Lower lobe of right lung (tissue), 2 donors: ENCODE data around the gene PTCD3. TPM values are rescaled to one million over a fixed set of nuclear protein-coding genes. Genes with fewer than 3 reads are reported as not detected.

Experiments
- ATAC-seq, 2 donors: fragments of 200-7000 bp; cut with Tn5 transposase; one replicate each; pipeline ENCODE4 v1.9.1; 2020 to 2022; ENCODE audit warnings: mild to moderate bottlenecking in 2 of 2, moderate library complexity in 2 of 2
- DNase-seq: peaks from one replicate; pipeline ENCODE4 v3.0.0-alpha.2; 2020
- H3K27ac ChIP-seq: fragments of 200-600 bp; one replicate; pipeline ENCODE4 v1.8.0; 2022
- H3K27me3 ChIP-seq: fragments of 200-600 bp; one replicate; pipeline ENCODE4 v1.8.0; 2022; ENCODE audit warnings: low read depth
- H3K36me3 ChIP-seq: fragments of 200-600 bp; one replicate; pipeline ENCODE4 v1.8.0; 2022; ENCODE audit warnings: mild to moderate bottlenecking
- H3K4me1 ChIP-seq: fragments of 200-600 bp; one replicate; pipeline ENCODE4 v1.8.0; 2022
- H3K4me3 ChIP-seq: fragments of 200-600 bp; one replicate; pipeline ENCODE4 v1.8.0; 2022; ENCODE audit warnings: mild to moderate bottlenecking
- H3K9me3 ChIP-seq: fragments of 200-600 bp; one replicate; pipeline ENCODE4 v1.8.0; 2022
- intact Hi-C: fragments of 100-400 bp; cut with DNase I; formaldehyde crosslinking; loops from one replicate; pipeline ENCODE4 v1.11.0; 2022
- long read RNA-seq: library from polyadenylated mRNA; unstranded; transcript quantifications from one replicate; pipeline ENCODE4 v2.0.0, GENCODE V29; 2021
- total RNA-seq: library from RNA; stranded (reverse); fragmentation: NEBNext Ultra II Directional; extraction: Animal tissue kit (Norgen Biotek cat#: 25700); gene quantifications from one replicate; pipeline ENCODE4 v1.2.1, GENCODE V29; 2021
- TF ChIP-seq, protein P1 (sequence below): fragments of 200-600 bp; IDR thresholded peaks from one replicate; pipeline ENCODE4 v1.8.0; 2022; ENCODE audit warnings: antibody characterized with exemption, mild to moderate bottlenecking
- donor health status: DM: no; HTN: yes; CAD: no; lungs with severe emphysema.

The PTCD3 gene
- total RNA-seq: 73.3 TPM
- long read RNA-seq, full-length matches to known transcripts: 23 of 29 reads
- long read RNA-seq, partial matches to known transcripts: 3 of 29 reads
- long read RNA-seq, other reads (novel, unspliced or antisense): 3 of 29 reads

DNA sequence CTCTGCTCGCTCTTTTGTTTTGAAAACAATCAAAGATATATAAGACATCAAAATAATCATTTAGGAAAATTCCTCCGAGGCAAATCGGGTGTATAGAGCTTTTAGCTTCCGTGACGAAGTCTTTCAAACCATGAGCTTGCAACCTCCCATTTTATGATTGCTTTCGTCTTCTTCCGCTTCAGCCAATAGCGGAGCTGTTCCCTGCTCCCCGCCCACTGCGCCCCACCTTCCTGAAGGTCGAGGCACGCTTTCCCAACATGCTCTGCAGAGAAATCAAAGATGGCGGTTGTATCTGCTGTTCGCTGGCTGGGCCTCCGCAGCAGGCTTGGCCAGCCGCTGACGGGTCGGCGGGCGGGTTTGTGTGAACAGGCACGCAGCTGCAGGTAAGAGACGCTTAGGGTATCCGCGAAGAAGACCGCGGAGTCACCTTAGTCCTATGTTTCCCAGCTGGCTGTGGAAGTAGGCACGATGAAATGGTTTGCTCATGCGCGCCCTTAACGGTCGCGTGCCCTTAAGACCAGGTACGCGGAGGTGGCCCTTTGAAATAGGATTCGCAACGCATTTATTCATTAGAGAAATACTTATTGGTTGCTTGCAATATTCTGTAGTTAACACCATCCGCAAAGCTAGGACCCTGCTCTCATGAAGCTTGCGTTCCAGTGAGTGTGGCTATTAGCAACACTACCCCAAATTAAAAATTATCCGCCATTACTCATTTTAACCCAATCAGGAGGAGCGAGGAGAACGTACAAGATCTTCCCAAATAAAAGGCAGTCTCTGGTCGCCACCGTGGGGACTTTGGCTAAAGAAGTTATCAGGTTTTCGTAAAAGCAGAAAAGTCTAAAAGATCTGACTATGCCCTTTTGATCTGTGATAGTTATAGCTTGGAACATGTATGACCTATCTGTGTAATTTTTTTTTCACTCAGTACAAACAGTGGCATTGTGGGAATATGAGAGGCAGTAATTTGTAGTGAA, at the start of gene PTCD3:
TSS of gene PTCD3 (plus strand) at position 267 of the 977 bp plus-strand sequence. CDS start at position 280, 13 bp downstream.
- peaks cover 40% of the 10 kb centered on the region for H3K36me3 ChIP-seq
- no peaks in the 10 kb centered on the region for H3K9me3 ChIP-seq
- peaks cover 35% of the 10 kb centered on the region for H3K4me1 ChIP-seq

DNA sequence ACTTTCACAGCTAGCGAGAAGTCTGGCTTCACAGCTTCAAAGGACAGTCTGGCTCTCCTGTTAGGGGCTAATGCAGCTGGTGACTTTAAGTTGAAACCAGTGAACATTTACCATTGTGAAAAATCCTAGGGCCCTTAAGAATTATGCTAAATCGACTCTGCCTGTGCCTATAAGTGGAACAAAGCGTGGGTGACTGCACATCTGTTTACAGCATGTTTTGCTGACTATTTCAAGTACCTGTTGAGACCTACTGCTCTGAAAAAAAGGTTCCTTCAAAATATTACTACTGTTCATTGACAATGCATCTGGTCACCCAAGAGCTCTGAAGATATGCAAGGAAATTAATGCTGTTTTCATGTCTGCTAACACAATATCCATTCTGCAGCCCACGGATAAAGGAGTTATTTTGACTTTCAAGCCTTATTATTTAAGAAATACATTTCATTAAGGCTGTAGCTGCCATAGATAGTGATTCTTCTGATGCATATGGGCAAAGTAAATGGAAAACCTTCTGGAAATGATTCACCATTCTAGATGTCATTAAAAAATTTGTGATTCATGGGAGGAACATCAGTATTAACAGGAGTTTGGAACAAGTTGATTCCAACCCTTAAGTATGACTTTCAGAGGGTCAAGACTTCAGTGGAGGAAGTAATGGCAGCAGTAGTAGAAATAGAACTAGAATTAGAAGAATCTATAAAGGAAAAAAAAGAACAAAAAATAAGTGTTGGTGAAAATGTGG, 49.3 kb upstream of the PTCD3 start:
- Histone ChIP-seq H3K4me3 (no peak overlapping the region), H3K4me1 (peaks cover 4% of the 10 kb centered on the region), H3K36me3 (peaks cover 24% of the 10 kb centered on the region), H3K27ac (no peak overlapping the region), H3K9me3 (no peaks in the 10 kb centered on the region), H3K27me3 (no peaks in the 10 kb centered on the region)
- TF ChIP-seq, protein P1, sequence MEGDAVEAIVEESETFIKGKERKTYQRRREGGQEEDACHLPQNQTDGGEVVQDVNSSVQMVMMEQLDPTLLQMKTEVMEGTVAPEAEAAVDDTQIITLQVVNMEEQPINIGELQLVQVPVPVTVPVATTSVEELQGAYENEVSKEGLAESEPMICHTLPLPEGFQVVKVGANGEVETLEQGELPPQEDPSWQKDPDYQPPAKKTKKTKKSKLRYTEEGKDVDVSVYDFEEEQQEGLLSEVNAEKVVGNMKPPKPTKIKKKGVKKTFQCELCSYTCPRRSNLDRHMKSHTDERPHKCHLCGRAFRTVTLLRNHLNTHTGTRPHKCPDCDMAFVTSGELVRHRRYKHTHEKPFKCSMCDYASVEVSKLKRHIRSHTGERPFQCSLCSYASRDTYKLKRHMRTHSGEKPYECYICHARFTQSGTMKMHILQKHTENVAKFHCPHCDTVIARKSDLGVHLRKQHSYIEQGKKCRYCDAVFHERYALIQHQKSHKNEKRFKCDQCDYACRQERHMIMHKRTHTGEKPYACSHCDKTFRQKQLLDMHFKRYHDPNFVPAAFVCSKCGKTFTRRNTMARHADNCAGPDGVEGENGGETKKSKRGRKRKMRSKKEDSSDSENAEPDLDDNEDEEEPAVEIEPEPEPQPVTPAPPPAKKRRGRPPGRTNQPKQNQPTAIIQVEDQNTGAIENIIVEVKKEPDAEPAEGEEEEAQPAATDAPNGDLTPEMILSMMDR: no peak
- intact Hi-C loops: no loop called here
- ATAC-seq (no peak), DNase-seq (no peak)

More for the DNA sequence above, at the start of gene PTCD3:
- ATAC-seq (peak; percentile 97 to 98), DNase-seq (peak; percentile 98)
- Histone ChIP-seq H3K27ac (peak within 1 kb of the TSS; percentile 87), H3K27me3 (no peaks in the 10 kb centered on the region), H3K4me3 (peak within 1 kb of the TSS; percentile 67)
- TF ChIP-seq, protein P1: no peak
- intact Hi-C loops: no loop called here

DNA sequence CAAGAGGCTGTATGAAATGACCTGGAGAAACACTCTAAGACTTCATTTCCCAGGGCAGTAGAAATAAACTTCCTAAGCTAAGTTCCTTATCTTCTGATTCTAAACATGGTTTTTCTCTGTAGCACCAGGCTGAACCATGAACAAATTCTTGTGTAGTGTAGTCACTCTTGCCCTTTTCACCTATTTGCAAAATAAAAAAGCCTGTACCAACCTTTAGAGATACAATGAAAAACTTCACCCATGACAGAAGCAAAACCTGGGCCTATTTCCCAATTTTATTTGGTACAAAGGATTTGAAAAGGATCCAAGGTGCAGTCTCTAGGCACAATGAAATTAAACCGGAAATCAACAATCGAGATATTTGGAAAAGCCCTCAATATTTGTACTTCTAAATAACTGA, 44.0 kb upstream of the PTCD3 start:
- DNase-seq: no peak
- H3K4me1 ChIP-seq: peaks cover 11% of the 10 kb centered on the region
- ATAC-seq: peak in 1 of 2 donors; percentile 40
- no peaks in the 10 kb centered on the region for H3K9me3 ChIP-seq
- peaks cover 35% of the 10 kb centered on the region for H3K36me3 ChIP-seq
- no peaks in the 10 kb centered on the region for H3K27me3 ChIP-seq
- intact Hi-C loops: no loop called here
- peak overlapping the region; percentile 14 for H3K27ac ChIP-seq
- TF ChIP-seq, protein P1: no peak
- H3K4me3 ChIP-seq: no peak overlapping the region

DNA sequence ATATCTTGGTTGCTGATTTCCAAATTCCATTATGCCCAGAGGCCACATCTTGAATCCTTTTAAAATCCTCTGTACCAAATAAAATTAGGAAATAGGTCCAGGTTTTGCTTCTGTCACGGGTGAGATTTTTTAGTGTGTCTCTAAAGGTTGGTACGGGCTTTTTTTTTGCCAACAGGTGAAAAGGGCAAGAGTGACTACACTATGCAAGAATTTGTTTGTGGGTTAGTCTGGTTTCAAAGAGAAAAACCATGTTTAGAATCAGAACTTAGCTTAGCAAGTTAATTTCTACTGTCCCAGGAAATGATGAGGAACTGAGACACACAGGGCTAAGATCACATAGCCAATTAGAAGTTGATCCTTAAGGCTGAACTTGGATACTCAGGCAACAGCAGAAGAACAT, 42.0 kb upstream of the PTCD3 start:
- no peak for ATAC-seq
- Histone ChIP-seq H3K4me3 (no peak overlapping the region), H3K27ac (no peak overlapping the region)

DNA sequence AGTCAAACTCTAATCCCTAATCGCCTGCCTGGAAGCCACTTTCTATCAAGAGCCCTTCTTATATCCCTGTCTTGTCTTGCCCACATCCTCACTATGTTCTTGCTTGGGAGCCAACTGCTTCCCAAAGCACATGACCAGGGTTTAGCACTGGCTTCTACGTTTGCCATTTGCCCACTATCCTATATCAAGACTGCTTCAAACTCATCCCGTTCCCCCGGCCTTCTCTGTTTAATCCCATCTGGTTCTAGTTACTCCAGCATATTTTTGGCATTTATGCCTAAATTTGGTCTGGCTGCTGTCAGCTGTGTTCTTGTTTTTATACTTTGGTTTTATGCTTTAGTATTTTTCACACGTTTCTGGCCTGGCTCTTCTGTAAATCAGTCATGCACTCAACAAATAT, 40.5 kb upstream of the PTCD3 start:
- Histone ChIP-seq H3K9me3 (no peaks in the 10 kb centered on the region), H3K4me1 (peaks cover 11% of the 10 kb centered on the region), H3K4me3 (no peak overlapping the region), H3K27ac (no peak overlapping the region), H3K36me3 (peaks cover 64% of the 10 kb centered on the region), H3K27me3 (no peaks in the 10 kb centered on the region)
- TF ChIP-seq, protein P1: no peak
- DNase-seq: no peak
- intact Hi-C loops: no loop called here
- no peak for ATAC-seq

More for the DNA sequence above, 42.0 kb upstream of the PTCD3 start:
- H3K4me1 ChIP-seq: peaks cover 11% of the 10 kb centered on the region
- TF ChIP-seq, protein P1: no peak
- intact Hi-C loops: no loop called here
- H3K9me3 ChIP-seq: no peaks in the 10 kb centered on the region
- DNase-seq: no peak
- no peaks in the 10 kb centered on the region for H3K27me3 ChIP-seq
- peaks cover 49% of the 10 kb centered on the region for H3K36me3 ChIP-seq
